Measurements from ENCODE around the gene METTL22. TPM values are rescaled to one million over a fixed set of nuclear protein-coding genes. Genes with fewer than 3 reads are reported as not detected.
A peak's percentile ranks its signal among the peaks of the same experiment; 100 is the strongest.

METTL22 gene
- total RNA-seq, 1 donor from 2014 or later: 23.8 TPM

- no peak for DNase-seq (ENCODE audit: low spot score)
Observed at GRCh38 chr16:8665529-8665928, 44.0 kb downstream of the METTL22 start.

GRCh38 chr16:8667492-8667891, 46.0 kb downstream of the METTL22 start:
- no peak for DNase-seq (ENCODE audit: low spot score)

GRCh38 chr16:8668113-8668512, 46.6 kb downstream of the METTL22 start:
- no peak for DNase-seq (ENCODE audit: low spot score)

- DNase-seq (ENCODE audit: low spot score): no peak
Observed at GRCh38 chr16:8669481-8669880, 48.0 kb downstream of the METTL22 start.

- no peak for DNase-seq (ENCODE audit: low spot score)
Observed at GRCh38 chr16:8670014-8670560, 48.6 kb downstream of the METTL22 start.

GRCh38 chr16:8673611-8674412, 52.3 kb downstream of the METTL22 start:
- no peak for DNase-seq (ENCODE audit: low spot score)

- DNase-seq (ENCODE audit: low spot score): peak; percentile 93
Observed at GRCh38 chr16:8674413-8675022, 53.0 kb downstream of the METTL22 start, which contains the start of gene ABAT. Gene ABAT, plus strand, starts transcription at chr16:8674617. Its CDS starts 61,123 bp downstream, at chr16:8735740.

- DNase-seq (ENCODE audit: low spot score): no peak
Observed at GRCh38 chr16:8675183-8676159, 54.0 kb downstream of the METTL22 start.

- no peak for DNase-seq (ENCODE audit: low spot score)
Observed at GRCh38 chr16:8676160-8676547, 54.7 kb downstream of the METTL22 start.

- no peak for DNase-seq (ENCODE audit: low spot score)
Observed at GRCh38 chr16:8676737-8677375, 55.4 kb downstream of the METTL22 start.

- DNase-seq (ENCODE audit: low spot score): no peak
Observed at GRCh38 chr16:8677481-8677880, 56.0 kb downstream of the METTL22 start.

- no peak for DNase-seq (ENCODE audit: low spot score)
Observed at GRCh38 chr16:8678068-8678927, 56.8 kb downstream of the METTL22 start.

- no peak for DNase-seq (ENCODE audit: low spot score)
Observed at GRCh38 chr16:8679151-8679550, 57.7 kb downstream of the METTL22 start.

- no peak for DNase-seq (ENCODE audit: low spot score)
Observed at GRCh38 chr16:8682551-8683259, 61.2 kb downstream of the METTL22 start.

GRCh38 chr16:8683640-8684039, 62.1 kb downstream of the METTL22 start:
- no peak for DNase-seq (ENCODE audit: low spot score)

GRCh38 chr16:8685617-8686016, 64.1 kb downstream of the METTL22 start:
- DNase-seq (ENCODE audit: low spot score): no peak

GRCh38 chr16:8686031-8686621, 64.6 kb downstream of the METTL22 start:
- DNase-seq (ENCODE audit: low spot score): no peak

GRCh38 chr16:8686879-8687278, 65.4 kb downstream of the METTL22 start:
- no peak for DNase-seq (ENCODE audit: low spot score)

- DNase-seq (ENCODE audit: low spot score): no peak
Observed at GRCh38 chr16:8689686-8690085, 68.2 kb downstream of the METTL22 start.

All from mucosa of gallbladder (tissue), 1 donor.